ENCODE results near the gene PFDN4.
A peak's percentile ranks its signal among the peaks of the same experiment; 100 is the strongest.

PFDN4 gene

DNA sequence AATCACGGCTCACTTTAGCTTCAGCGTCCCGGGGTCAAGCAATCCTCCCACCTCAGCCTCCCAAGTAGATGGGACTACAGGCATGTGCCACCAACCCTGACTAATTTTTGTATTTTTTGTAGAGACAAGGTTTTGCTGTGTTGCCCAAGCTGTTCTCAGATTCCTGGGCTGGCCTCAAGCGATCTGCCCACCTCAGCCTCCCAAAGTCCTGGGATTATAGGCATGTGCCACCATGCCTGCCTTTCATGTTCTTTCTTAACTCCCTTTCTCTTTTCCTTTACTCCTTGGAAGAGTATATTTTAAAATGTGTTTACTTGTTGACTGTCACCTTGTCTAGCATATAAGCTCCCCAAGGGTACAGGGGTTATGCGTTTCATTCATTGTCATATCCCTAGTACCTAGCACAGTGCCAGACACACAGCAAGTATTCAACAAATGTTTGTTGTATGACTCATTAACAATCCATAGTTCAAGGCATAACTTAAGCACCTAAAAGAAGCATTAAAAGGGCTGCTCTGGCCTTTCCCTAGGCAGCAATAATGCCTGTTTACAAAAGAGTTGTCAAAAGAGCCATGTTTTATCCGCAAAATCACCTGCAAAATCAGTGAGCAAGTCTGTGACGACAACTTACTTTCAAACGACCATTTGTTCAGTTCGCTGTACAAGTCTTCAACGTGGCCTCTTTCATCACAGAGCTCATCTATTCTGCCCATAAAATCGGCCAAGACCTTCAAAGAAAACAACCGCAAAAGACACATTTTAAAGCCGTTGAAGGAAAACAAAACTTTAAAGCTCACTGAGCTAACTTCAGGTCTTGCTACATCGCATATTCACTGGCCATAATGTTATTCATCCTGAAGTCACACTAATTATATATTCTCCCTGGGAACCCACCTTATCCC is 38.7 kb upstream of the PFDN4 start:
- ATAC-seq: no peak
- H3K9me3 Mint-ChIP-seq: no peaks in the 10 kb centered on the region

DNA sequence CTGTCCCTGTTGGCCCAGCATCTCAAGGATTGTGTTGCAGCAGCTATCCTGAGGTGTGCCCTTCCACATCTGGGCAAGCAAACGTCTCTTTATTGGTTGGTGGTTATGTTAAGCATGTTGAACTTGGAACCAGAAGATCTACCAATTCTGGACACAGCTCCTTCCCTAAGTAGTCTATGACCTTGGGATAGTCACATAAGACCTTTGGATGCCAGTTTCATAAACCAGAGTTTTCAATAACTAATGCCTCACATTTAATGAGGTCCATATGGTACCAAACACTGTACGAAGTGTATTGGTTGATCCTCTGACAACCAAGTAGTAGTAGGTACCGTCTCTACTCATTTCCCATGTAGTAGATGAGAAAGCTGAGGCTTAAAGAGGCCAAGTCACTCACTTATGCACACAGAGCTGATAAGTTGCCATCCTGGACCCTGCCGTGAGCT is 37.8 kb upstream of the PFDN4 start:
- DNase-seq (ENCODE audit: low spot score in 2 of 2) (no peak), ATAC-seq (no peak)
- peaks cover 21% of the 10 kb centered on the region for H3K4me1 Mint-ChIP-seq
- no peak overlapping the region for H3K27ac Mint-ChIP-seq
- no peaks in the 10 kb centered on the region for H3K36me3 Mint-ChIP-seq
- H3K4me3 Mint-ChIP-seq: no peak overlapping the region
- no peaks in the 10 kb centered on the region for H3K9me3 Mint-ChIP-seq

More for the DNA sequence above, 38.7 kb upstream of the PFDN4 start:
- Mint-ChIP-seq H3K4me1 (peaks cover 15% of the 10 kb centered on the region), H3K27ac (no peak overlapping the region), H3K36me3 (no peaks in the 10 kb centered on the region), H3K4me3 (no peak overlapping the region)
- DNase-seq (ENCODE audit: low spot score in 2 of 2): no peak

- peaks cover 21% of the 10 kb centered on the region for H3K4me1 Mint-ChIP-seq
- no peak for DNase-seq (ENCODE audit: low spot score in 2 of 2)
- H3K4me3 Mint-ChIP-seq: no peak overlapping the region
These were observed 36.9 kb upstream of the PFDN4 start for GRCh38 chr20:54170963-54171362.

GRCh38 chr20:54172532-54172855 is 35.4 kb upstream of the PFDN4 start:
- Mint-ChIP-seq H3K36me3 (no peaks in the 10 kb centered on the region), H3K4me1 (peaks cover 21% of the 10 kb centered on the region), H3K9me3 (no peaks in the 10 kb centered on the region), H3K27ac (no peak overlapping the region), H3K4me3 (no peak overlapping the region)
- no peak for DNase-seq (ENCODE audit: low spot score in 2 of 2)
- ATAC-seq: peak; percentile 14

More at GRCh38 chr20:54170963-54171362, 36.9 kb upstream of the PFDN4 start:
- Mint-ChIP-seq H3K36me3 (no peaks in the 10 kb centered on the region), H3K27ac (no peak overlapping the region), H3K9me3 (no peaks in the 10 kb centered on the region)
- no peak for ATAC-seq

GRCh38 chr20:54172856-54173652 is 34.8 kb upstream of the PFDN4 start:
- ATAC-seq (peak; percentile 11), DNase-seq (ENCODE audit: low spot score in 2 of 2) (no peak)
- no peak overlapping the region for H3K27ac Mint-ChIP-seq
- no peaks in the 10 kb centered on the region for H3K9me3 Mint-ChIP-seq
- peak overlapping the region; percentile 55 for H3K4me3 Mint-ChIP-seq
- H3K36me3 Mint-ChIP-seq: no peaks in the 10 kb centered on the region
- peaks cover 21% of the 10 kb centered on the region for H3K4me1 Mint-ChIP-seq

DNA sequence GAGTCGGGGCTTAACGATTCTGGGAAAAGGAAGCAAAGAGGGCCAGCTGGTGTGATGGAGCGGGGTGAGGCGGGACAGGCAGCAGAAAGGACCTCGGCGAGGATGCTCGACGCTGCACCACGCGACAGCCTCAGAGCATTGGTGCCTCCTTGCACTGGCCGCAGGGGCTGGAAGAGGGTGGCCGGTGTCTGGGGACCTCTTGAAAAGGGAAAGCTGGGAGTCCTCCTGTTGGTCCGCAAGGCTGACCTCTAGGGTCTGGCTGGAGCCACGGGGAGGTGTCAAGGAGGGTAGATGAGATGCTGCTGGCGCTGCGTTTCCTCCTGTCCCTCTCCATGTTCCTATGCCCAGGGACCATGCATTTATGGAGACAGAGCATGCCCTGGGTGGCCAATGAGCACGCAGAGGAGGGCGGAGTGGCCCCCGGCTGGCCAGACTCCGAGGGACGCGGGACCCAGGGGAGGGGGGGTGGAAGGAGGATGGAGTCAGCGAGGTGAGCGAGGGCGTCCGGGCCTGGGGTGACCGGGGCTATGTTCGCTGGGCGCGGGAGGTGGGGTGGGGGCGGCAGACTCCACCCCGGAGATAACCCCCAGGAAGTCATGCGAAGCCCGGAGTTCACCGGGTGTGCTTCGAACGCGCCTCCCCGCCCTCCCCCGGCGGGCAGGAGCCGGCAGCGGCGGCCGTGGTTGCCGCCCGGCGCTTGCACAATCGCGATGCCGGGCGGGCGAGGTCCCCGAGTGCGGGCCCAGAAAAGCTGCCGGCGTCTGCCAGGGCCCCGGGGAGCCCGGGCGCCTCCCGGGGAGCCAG is 34.0 kb upstream of the PFDN4 start, which contains the start of gene CYP24A1:
TSS of gene CYP24A1 (minus strand) at position 334 of the 804 bp plus-strand sequence. CDS start 407 bp downstream, outside the sequence.
- Mint-ChIP-seq H3K36me3 (no peaks in the 10 kb centered on the region), H3K4me3 (peak within 1 kb of the TSS; percentile 55), H3K4me1 (peaks cover 21% of the 10 kb centered on the region), H3K27ac (no peak within 1 kb of the TSS), H3K9me3 (no peaks in the 10 kb centered on the region)
- ATAC-seq: peak; percentile 13
- no peak for DNase-seq (ENCODE audit: low spot score in 2 of 2)

DNA sequence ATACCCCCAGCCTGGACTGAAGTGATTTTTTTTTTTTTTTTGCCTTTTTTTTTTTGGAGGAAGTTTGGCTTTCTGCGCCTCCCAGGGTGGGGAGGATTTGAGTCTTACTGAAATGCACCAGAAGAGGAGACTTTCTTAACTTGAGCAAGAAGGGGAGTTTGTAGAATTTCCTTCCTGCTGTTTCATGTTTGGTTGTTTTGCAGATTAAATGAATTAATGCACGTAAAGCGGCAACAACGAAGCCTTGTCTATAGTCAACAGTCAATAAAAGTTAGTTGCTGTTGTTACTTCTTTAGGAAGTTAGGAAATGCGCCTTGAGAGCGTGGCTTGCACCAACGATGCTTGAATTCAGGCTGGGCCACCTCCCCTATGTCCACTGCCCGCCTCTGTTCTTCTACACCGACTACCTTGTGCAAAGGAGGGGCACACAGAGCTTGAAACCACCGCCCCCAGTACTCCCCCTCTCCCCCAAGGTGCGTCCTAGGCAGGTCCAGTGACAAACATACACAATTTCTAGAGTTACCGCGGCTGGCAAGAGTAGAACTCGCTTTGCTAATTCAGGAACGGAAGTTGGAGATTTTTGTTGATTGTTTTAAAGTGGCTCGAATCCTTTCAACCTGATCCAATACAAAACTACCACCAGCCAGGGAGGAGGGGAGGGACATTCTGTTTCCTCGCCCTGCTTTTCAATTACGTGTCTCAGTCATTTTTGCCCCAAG is 33.3 kb upstream of the PFDN4 start:
- Mint-ChIP-seq H3K4me3 (peak overlapping the region; percentile 55), H3K27ac (no peak overlapping the region), H3K4me1 (peaks cover 21% of the 10 kb centered on the region), H3K9me3 (no peaks in the 10 kb centered on the region), H3K36me3 (no peaks in the 10 kb centered on the region)
- ATAC-seq (no peak), DNase-seq (ENCODE audit: low spot score in 2 of 2) (no peak)

GRCh38 chr20:54176610-54177009 is 31.3 kb upstream of the PFDN4 start:
- Mint-ChIP-seq H3K36me3 (no peaks in the 10 kb centered on the region), H3K4me3 (no peak overlapping the region), H3K4me1 (peaks cover 21% of the 10 kb centered on the region), H3K9me3 (no peaks in the 10 kb centered on the region), H3K27ac (no peak overlapping the region)
- DNase-seq (ENCODE audit: low spot score in 2 of 2) (no peak), ATAC-seq (no peak)

DNA sequence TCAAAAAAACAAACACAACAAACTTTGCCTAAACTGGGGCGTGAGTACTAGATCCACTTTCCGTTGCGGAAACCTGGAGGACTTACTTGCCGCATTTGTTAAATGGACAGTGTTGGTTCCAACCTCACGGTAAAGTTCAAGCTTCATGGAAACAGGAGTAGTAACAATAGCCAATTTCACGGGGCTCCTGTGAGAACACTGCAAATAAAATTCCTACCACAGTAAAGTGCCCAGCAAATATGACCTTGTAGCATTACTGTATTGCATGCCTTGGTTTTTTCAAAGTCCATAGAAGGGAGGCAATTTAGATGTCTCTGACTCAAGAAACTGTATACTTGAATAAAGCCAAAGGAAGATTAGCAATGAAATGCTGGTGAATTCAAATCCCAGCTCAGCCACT is 30.5 kb upstream of the PFDN4 start:
- peaks cover 21% of the 10 kb centered on the region for H3K4me1 Mint-ChIP-seq
- no peak for ATAC-seq

DNA sequence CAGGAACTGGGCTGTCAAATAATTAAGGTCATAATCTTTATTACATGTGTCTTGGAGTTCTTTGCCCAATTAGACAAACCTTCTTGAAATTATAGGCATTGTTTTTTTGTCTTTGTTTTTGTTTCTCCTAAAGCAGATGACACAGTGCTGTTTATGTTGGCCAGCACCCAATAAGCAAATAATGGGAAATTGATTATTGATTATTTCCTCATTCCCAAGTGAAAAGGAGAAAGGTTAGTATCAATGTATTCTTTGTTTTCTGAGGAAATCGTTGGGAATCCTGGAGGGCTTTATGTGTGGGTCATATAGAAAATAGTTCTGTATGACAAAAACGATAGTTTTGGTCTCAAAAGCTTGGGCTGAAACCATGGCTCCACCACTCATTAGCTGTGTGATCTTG is 29.6 kb upstream of the PFDN4 start:
- no peaks in the 10 kb centered on the region for H3K36me3 Mint-ChIP-seq
- ATAC-seq: no peak
- no peak overlapping the region for H3K27ac Mint-ChIP-seq
- DNase-seq (ENCODE audit: low spot score in 2 of 2): no peak
- H3K4me1 Mint-ChIP-seq: peaks cover 12% of the 10 kb centered on the region
- H3K4me3 Mint-ChIP-seq: no peak overlapping the region
- no peaks in the 10 kb centered on the region for H3K9me3 Mint-ChIP-seq

More for the DNA sequence above, 30.5 kb upstream of the PFDN4 start:
- H3K27ac Mint-ChIP-seq: no peak overlapping the region
- DNase-seq (ENCODE audit: low spot score in 2 of 2): no peak
- H3K36me3 Mint-ChIP-seq: no peaks in the 10 kb centered on the region
- no peak overlapping the region for H3K4me3 Mint-ChIP-seq
- H3K9me3 Mint-ChIP-seq: no peaks in the 10 kb centered on the region

DNA sequence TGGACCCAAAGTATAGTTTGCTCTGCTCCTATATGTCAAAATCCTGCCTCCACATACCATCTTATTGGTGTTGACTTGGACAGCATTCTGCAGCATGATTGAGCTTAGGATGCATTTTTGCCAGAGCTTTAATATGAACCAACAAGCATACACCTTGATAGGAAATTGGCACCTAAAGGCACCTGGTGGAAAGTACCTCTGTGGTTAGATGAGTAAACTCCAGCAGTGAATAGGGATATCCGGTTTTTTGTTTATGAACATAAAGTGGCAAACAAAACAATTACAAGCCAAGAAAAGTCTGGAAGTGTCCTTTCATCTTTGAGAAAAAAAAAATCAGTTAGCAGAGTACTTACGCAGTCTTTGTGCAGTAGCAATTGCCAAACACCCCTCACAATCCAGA is 27.9 kb upstream of the PFDN4 start:
- H3K36me3 Mint-ChIP-seq: no peaks in the 10 kb centered on the region
- no peak overlapping the region for H3K4me3 Mint-ChIP-seq
- H3K4me1 Mint-ChIP-seq: no peaks in the 10 kb centered on the region
- H3K9me3 Mint-ChIP-seq: no peaks in the 10 kb centered on the region
- H3K27ac Mint-ChIP-seq: no peak overlapping the region
- DNase-seq (ENCODE audit: low spot score in 2 of 2) (no peak), ATAC-seq (no peak)

- Mint-ChIP-seq H3K4me3 (no peak overlapping the region), H3K36me3 (no peaks in the 10 kb centered on the region), H3K27ac (no peak overlapping the region), H3K9me3 (no peaks in the 10 kb centered on the region), H3K4me1 (no peaks in the 10 kb centered on the region)
- ATAC-seq (no peak), DNase-seq (ENCODE audit: low spot score in 2 of 2) (no peak)
These were observed 27.0 kb upstream of the PFDN4 start for GRCh38 chr20:54180931-54181330.

DNA sequence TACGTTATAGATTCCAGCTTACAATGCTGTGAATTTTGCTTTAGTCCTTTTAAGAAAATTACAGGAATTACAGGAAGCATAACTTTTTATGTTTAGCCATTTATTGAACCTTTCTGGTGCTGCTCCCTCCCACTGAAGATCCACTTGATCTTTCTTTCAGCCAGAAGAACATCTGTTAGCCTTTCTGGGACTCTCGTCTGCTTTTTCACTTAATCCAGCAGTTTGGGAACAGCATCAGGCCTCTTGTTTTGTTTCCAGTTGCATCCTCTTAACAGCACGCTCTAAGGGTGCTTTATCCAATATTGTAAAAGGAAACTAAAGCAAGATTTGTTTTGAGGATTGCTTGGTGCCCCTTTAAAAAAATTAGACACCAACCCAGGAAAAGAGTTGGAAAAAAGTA is 23.8 kb upstream of the PFDN4 start:
- DNase-seq (ENCODE audit: low spot score in 2 of 2) (no peak), ATAC-seq (no peak)
- no peaks in the 10 kb centered on the region for H3K36me3 Mint-ChIP-seq
- no peak overlapping the region for H3K4me3 Mint-ChIP-seq
- H3K4me1 Mint-ChIP-seq: no peaks in the 10 kb centered on the region
- no peak overlapping the region for H3K27ac Mint-ChIP-seq
- no peaks in the 10 kb centered on the region for H3K9me3 Mint-ChIP-seq

DNA sequence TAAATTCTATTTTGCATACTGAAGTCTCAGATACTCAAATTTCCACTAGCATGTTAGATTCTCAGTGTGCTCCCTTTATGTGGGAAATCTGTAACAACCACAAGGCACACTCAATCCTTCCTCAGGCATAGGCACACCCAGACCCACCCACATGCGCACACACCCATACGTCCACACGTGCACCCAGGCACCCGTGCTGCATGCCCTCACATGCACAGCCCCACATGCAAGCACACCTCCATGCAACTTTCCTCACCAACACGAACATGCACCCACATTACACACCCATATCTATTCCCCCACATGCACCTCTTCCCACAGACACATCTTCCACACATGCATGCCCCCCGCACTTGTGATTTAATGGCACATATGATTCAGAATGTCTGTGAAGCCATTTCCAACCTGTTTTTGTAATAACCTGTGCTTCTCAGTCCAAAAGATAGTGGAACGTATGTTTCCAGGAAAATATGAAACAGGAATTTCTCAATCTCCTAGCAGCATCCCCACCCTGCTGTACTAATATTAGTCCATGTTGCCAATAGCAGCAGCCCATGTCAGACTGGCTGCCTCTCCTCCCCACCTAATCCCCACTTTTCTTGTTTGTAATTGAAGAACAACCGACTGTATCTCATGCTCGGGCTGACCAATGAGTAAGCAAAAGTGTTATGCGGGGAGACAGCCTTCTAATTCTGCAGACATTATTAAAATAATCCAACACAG is 22.8 kb upstream of the PFDN4 start:
- H3K9me3 Mint-ChIP-seq: no peaks in the 10 kb centered on the region
- H3K27ac Mint-ChIP-seq: no peak overlapping the region
- H3K4me3 Mint-ChIP-seq: no peak overlapping the region
- no peaks in the 10 kb centered on the region for H3K36me3 Mint-ChIP-seq
- ATAC-seq (no peak), DNase-seq (ENCODE audit: low spot score in 2 of 2) (no peak)
- H3K4me1 Mint-ChIP-seq: no peaks in the 10 kb centered on the region

Data from stimulated activated effector memory CD8-positive, alpha-beta T cell treated with anti-CD3 and anti-CD28 coated beads, Interleukin-12 subunit alpha, Interleukin-12 subunit beta, amount 100 ng/mL, for 72 hours (primary cell).